Right lobe of liver (tissue), 4 donors: Measurements from ENCODE around the gene CPLX4.

Experiments used
- POLR2A ChIP-seq: fragments of 450-650 bp; IDR thresholded peaks from one replicate; pipeline ENCODE4 v1.6.1; 2017; ENCODE audit warnings: antibody characterized with exemption, mild to moderate bottlenecking
- TF ChIP-seq, protein P1 (sequence below), 4 donors: fragments of 200-600 bp in 3 of 4; fragments of 450-650 bp in 1 of 4; IDR thresholded peaks; one replicate each; pipeline versions ENCODE4 v1.5.1 to v1.8.0; 2016 to 2022; ENCODE audit warnings: antibody characterized with exemption in 4 of 4, mild to moderate bottlenecking in 2 of 4
- donor health status: DM: no; HTN: no; CAD: no.
- donor health status: DM: no; HTN: no; CAD: no.
- donor health status: DM: no; HTN: yes; CAD: no.

DNA sequence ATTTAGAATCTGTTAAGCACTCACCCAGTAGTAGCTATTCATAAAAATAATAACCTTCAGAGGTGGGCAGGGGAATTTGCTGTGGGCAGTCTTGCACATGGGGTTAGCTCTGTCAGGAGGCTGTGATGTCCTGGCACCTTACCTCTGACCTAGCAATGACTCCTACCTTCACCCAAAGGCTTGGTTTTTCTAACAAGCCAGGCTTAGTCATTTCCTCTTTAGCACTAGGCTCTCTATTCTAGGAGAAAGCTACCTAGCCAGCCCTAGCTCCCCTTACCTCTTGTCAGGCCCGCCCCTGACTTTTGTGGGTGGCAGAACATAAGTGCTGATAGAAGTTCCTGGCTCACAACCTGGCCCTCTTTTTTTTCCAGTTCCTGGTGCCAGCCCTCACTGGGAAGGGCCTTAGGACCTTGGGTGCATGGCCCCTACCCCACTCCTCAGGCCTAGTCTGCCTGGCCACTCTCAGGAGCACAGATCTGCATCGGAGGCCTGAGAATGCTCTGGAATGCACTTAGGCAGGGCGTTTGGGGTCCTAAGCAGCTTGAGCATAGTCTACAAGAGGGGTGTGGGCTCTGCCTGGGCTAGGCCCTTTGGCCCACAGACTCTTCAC, 17.7 kb downstream of the CPLX4 start:
- no peak for TF ChIP-seq POLR2A
- TF ChIP-seq, protein P1, sequence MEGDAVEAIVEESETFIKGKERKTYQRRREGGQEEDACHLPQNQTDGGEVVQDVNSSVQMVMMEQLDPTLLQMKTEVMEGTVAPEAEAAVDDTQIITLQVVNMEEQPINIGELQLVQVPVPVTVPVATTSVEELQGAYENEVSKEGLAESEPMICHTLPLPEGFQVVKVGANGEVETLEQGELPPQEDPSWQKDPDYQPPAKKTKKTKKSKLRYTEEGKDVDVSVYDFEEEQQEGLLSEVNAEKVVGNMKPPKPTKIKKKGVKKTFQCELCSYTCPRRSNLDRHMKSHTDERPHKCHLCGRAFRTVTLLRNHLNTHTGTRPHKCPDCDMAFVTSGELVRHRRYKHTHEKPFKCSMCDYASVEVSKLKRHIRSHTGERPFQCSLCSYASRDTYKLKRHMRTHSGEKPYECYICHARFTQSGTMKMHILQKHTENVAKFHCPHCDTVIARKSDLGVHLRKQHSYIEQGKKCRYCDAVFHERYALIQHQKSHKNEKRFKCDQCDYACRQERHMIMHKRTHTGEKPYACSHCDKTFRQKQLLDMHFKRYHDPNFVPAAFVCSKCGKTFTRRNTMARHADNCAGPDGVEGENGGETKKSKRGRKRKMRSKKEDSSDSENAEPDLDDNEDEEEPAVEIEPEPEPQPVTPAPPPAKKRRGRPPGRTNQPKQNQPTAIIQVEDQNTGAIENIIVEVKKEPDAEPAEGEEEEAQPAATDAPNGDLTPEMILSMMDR (IDR thresholded peaks at IDR 0.05): no peak
